Posterior vena cava (tissue), 2 donors: ENCODE data around the gene AGO4. TPM values are rescaled to one million over a fixed set of nuclear protein-coding genes. Genes with fewer than 3 reads are reported as not detected.
"Not testable (repeated sequence)": the region's sequence is repeated elsewhere in the genome, so short reads cannot be mapped to it uniquely, and the experiment has no call there.

Experiments
- DNase-seq: peaks from one replicate; pipeline ENCODE4 v3.0.0-alpha.2; 2020; ENCODE audit warnings: low spot score
- intact Hi-C, 2 donors: fragments of 100-400 bp; cut with DNase I; formaldehyde crosslinking; loops; one replicate each; pipeline versions ENCODE4 v1.14.1 to v1.14.2; 2022 to 2023
- total RNA-seq, 2 donors: library from RNA; stranded (reverse); fragmentation: NEBNext Ultra II Directional; extraction: Animal tissue kit (Norgen Biotek cat#: 25700); gene quantifications; one replicate each; pipeline ENCODE4 v1.2.1, GENCODE V29; 2021
- donor health status: DM: yes; HTN: yes; CAD: no.
- donor health status: DM: yes; HTN: yes; CAD: no.

Gene AGO4
- total RNA-seq, 2 donors from 2014 or later = 16.0 to 22.0 TPM

GRCh38 chr1:35809114-35810095 is 1.6 kb downstream of the AGO4 start:
- intact Hi-C loops = no loop called here
- no peak for DNase-seq

GRCh38 chr1:35810096-35810881 is 2.5 kb downstream of the AGO4 start:
- no peak for DNase-seq
- intact Hi-C loops = no loop called here

GRCh38 chr1:35812754-35813153 is 4.9 kb downstream of the AGO4 start:
- DNase-seq, intact Hi-C loops: not testable (repeated sequence)

GRCh38 chr1:35825255-35825654 is 17.4 kb downstream of the AGO4 start:
- intact Hi-C loops = no loop called here
- DNase-seq = no peak

- no peak for DNase-seq
- intact Hi-C loops = no loop called here
These were observed 24.6 kb downstream of the AGO4 start for GRCh38 chr1:35832276-35832905.

DNA sequence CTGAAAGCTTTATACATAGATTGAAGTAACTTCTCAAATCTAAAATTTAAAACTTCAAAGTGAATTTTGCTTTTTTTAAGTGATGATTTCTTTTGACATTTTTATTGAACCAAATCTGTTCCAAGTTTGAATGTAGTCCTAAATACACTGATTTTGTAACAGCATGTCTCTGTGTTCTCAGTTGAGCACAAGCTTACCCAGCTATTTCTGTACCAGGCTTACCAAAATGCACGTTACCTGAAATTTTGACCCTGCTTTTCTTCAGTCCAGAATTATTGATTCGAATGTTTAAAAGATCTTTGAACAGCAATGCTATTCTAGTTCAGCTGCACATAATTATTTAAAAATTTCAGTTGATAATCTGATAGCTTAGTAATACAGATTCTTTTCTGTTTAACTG is 25.6 kb downstream of the AGO4 start:
- intact Hi-C loops = no loop called here
- no peak for DNase-seq

DNA sequence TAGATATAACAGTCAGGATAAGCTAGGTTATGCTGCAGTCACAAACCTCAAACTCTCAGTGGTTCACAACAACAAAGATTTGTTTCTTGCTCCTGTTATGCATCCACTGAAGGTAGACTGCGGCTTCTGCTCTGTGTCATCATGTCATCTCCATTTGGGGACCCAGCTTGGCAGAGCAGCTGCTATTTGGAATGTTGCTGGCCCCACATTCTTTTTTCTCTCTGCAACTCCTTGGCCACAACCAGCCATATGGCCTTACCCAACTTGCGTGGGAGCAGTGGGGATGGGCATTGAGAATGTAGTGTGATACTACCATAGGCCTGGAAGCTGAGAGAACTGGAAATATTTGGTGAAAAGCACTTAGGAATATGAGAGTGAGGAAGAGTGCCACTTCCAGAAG is 26.4 kb downstream of the AGO4 start:
- DNase-seq = no peak
- intact Hi-C loops = no loop called here

- intact Hi-C loops = no loop called here
- no peak for DNase-seq
These were observed 27.6 kb downstream of the AGO4 start for GRCh38 chr1:35835398-35835797.

- no peak for DNase-seq
- intact Hi-C loops = no loop called here
These were observed 28.9 kb downstream of the AGO4 start for GRCh38 chr1:35836734-35837133.

- DNase-seq = no peak
- intact Hi-C loops = no loop called here
These were observed 31.0 kb downstream of the AGO4 start for GRCh38 chr1:35838693-35839245.

DNA sequence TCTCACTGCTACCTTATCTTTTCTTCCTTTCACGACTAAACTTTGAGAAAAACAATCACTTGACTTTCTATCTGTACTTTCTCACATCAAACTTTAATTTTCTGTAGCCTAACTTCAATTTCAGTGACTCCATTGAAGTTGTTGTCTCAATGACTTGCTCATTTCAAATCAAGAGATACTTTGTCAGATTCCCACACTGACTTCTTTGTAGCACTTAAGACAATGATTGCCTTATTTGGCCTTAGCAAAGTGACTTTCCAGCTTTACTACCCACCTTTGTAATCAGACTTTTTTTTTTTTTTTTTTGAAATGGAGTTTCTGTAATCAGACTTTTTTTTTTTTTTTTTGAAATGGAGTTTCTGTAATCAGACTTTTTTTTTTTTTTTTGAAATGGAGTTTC is 37.0 kb downstream of the AGO4 start:
- DNase-seq = no peak
- intact Hi-C loops = no loop called here

GRCh38 chr1:35845766-35846165 is 38.0 kb downstream of the AGO4 start:
- no peak for DNase-seq
- intact Hi-C loops = no loop called here

DNA sequence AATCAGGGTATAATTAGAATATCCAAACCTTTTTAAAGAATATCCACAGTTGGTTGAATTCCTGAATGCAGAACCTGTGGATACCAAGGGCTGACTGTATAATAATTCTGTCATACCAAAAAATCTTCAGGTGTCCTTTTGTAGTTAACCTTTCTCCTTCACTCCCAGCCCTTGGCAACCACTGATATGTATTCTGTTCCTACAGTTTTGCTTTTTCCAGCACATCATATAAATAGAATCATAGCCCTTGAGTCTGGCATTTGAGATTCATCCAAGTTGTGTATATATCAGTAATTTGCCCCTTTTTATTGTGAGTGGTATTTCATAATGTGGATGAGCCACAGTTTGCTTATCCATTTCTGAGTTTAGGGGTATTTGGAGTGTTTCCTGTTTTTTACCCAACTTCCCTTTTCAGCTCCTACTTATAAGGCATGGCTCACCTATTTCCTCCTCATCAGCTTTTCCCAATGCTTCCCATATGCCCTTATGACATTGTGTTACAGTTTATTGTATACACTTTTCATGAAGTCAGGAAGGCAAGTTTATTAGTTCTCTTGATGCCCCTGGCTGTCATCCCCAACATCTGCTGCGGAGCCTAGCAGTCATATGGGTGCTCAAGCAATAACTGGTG is 40.2 kb downstream of the AGO4 start:
- intact Hi-C loops = no loop called here
- DNase-seq = no peak

DNA sequence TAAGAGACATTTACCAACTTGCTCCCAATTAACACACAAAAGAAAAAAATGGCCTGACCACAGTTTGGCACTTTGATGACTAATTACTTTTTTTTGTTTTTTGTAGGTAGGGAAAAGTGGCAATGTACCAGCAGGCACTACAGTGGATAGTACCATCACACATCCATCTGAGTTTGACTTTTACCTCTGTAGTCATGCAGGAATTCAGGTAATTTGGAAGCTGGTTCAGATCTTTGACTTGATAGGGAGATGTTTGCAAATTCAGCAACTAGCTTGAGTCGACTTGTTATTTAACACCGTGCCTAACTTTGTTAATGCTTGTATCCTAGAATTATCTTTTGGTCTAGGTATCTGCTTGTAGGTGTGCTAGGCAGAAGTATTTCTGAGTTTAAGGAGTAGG is 42.2 kb downstream of the AGO4 start:
- DNase-seq = no peak
- intact Hi-C loops = no loop called here

DNA sequence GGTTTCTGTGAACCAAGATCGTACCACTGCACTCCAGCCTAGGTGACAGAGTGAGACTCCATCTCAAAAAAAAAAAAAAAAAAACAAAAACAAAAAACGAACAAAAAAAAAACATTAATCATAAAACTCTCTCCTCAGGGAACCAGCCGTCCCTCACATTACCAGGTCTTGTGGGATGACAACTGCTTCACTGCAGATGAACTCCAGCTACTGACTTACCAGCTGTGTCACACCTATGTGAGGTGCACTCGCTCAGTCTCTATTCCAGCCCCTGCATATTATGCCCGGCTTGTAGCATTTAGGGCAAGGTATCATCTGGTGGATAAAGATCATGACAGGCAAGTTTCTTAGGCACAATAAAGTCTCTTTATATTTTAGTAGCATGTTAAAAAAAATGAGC is 42.9 kb downstream of the AGO4 start:
- intact Hi-C loops = no loop called here

GRCh38 chr1:35851132-35851869 is 43.5 kb downstream of the AGO4 start:
- no peak for DNase-seq
- intact Hi-C loops = no loop called here

More for the DNA sequence above, 42.9 kb downstream of the AGO4 start:
- no peak for DNase-seq

DNA sequence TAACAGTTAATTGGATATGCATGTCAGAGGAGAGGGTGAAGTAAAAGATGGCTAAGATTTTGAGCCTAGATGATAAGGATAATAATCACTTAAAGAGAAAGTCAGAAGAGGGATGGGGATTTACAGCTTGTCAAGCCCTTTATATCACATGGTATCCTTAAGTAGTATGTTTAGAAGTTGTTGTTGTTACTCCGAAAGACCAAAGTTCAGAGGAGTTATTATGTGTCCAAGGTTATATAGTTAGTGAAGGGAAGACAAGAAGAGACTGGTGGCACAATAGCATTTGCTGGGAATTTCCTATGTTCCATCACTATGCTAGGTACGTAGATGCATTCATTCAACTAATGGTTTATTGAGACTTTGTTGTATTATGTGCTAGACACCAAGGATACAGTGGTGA is 44.4 kb downstream of the AGO4 start:
- intact Hi-C loops = no loop called here
- DNase-seq = no peak

DNA sequence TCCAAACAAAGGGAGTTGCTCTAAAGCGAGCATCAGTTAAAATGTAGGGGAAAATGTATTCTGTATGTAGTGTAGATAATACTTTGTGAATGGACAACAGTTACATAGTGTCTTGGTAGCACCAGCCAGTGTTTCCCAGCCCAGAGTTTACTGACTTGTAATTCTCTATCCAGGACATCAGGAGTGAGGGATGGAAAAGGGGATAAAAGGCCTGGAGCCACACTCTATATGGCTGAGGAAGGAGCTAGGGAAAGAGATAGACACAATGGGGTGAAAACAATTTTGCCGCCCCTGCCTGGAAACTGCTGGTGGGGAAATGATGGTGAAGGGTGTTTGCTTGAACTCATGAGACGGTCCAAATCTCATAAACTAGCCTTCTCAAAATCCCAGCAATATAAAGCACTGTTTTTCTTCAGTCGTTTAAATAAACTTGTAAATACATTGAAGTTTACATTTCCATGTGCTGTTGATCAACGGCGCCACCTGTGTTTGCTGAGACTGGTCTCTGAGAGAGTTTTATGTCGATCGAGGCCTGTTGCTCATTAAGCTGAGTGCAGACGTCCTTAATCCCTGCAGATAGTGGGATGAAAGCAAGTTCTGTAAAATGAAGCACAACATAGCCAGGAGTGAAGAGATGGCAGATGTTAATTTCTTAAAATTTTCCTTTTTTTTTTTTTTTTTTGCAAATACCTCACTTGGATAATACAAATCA is 47.3 kb downstream of the AGO4 start:
- DNase-seq = no peak
- intact Hi-C loops = no loop called here
